Activated CD8-positive, alpha-beta memory T cell treated with anti-CD3 and anti-CD28 coated beads for 1 hour (primary cell): ENCODE results near the gene SEMA6B.
"Not testable (repeated sequence)": the region's sequence is repeated elsewhere in the genome, so short reads cannot be mapped to it uniquely, and the experiment has no call there.

ENCODE experiments used
- DNase-seq, 2 donors: peaks; one replicate each; pipeline ENCODE4 v3.0.0-alpha.2; 2020; ENCODE audit warnings: low read depth in 1 of 2; ENCODE audit errors: extremely low read depth in 1 of 2

The SEMA6B gene

DNA sequence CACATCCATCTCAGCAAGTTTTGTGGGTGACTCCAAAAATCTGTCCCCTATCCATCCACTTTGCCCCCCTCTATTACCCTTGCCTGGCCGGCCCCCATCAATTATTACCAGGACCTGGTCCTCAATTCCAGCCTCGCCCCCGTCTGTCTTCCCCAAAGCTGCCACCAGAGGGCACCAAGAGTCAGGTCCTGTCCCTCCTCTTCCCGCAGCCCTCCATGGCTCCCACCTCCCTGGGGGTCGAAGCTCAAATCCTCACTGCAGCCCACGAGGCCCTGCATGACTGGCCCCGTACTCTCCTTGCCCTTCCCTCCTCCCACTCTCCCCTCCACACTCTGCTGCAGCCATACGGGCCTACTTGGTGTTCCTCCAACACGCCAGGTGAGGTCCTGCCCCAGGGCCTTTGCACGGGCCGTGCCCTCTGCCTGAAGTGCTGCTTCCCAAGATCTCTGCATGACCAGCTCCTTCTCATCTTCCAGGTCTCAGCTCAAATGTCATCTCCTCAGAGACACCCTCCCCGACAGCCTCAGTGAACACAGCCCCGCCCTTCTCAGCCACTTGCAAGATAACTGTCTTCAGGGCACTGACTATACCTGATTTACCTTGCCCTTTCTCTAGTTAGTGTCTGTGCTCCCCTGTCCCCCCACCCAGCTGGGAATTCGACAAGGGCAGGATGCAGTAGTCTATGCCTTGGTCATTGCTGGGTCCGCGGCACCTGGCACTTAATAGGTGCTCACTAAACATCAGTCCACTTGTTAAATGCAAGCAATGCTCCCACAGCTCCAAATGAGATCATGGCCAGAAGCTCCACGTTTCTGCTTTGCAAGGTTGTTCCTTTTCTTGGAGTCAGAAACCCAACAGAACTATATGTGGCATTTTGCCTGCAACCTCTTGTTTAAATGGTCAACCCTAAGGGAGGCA, 16.8 kb upstream of the SEMA6B start:
- peak in 1 of 2 donors; percentile 54 for DNase-seq

DNA sequence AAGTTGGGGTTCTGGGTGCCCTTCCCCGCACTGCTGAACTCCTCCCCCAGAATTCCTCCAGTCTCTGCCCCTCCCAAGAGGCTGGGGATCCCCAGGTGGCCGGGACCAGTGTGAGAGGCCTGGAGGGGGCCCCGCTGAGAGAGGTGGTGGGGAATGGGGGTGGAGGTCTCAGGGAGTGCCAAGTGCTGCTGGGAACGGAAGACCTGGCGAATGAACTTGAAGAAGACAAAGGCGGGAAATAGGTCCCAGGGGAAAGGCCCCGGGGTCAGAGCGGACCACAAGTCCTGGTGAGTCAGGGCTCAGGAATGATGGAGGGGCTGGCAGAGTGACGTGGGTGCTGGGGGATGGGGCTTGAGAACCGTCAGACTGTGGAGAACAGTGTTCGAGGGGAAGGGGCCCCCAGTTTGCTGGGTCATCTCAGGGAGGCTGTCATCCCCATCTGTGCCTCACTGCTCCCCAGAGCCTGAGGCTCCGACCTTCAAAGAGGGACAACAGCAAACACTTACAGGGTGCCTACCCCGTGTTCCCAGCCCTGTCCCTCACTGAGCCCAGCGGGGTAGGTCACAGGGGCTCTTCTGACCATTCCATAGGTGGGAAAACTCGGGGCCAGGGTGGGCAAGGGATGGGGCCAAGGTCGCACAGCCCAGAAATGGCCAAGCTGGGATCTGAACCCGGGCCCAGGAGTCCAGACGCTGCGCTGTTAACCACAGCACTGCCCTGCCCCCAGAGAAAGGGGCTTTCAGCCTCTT, 16.0 kb upstream of the SEMA6B start:
- DNase-seq = no peak

DNA sequence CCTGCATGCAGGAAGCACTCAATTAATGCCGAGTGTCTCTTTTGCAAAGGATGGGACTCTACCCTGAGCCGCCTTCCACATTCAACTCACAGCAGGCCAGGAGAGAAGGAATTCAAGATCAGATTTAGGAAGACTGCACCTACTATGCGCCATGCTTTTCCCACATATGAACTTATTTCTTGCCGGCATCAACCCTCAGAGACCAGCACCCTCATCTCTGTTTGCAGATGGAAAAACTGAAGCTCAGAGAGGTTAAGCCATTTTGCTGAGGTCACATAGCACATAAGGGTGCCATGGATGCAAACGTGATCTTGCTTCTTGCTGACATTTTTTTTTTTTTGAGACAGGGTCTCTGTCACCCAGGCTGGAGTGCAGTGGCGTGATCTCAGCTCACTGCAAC, 14.2 kb upstream of the SEMA6B start:
- no peak for DNase-seq

DNA sequence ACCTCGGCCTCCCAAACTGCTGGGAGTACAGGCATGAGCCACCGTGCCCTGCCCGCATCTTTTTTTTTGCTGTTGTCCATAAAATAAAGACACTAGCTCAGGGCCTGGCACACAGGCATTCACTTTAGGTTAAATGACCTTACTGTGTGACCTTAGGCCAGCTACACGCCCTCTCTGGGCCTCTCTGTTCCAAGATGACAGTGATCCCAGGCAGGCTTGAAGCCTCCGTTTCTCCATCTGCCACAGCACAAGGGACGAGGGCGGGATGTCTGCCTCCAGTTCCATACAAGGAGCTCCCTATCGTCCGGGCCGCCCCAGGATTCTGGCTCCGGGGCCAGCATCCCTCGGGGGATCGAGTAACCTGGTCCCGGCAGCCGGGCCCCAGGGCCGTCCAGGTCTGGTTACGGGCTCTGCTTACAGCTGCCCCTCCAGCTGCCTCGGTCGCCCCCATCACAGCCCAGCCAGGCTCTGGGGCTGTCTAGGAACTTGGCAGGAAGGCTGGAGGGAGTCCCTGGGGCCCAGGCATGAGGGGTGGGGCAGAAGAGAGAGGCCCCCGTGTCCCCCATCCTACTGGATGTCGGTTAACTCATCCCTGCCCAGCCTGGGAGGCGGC, 11.9 kb upstream of the SEMA6B start:
- no peak for DNase-seq

DNA sequence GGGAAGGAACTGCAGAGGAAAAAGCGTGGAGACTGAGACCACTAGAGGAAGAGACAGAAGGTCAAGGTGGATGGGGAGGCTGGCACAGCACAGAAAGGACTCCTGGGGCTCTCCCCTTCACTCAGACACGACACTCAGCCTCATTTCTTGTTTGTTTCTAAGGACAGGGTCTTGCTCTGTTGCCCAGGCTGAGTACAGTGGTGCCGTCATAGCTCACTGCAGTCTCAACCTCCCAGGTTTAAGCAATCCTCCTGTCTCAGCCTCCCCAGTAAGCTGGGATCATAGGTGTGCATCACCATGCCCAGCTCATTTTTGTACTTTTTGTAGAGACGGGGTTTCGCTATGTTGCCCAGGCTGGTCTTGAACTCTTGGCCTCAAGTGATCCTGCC, 11.4 kb upstream of the SEMA6B start:
- no peak for DNase-seq

DNA sequence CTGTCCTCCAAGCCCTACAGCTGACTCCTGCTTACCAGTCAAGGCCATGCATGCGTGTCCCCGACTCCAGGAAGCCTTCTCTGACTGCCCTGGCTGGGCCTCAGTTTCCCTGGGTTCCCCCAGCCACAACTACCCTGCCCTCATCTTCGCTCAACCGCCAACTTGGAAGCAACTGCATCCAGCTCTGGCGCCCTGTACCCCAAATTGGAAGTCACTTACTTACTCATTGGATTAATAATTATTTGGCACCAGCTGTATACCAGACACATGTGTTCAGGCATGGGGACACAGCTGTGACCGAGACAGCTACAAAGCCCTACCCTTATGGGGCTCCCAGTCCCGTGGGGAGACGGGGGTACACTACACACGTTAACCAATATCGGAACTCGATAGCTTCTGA, 10.9 kb upstream of the SEMA6B start:
- no peak for DNase-seq

DNA sequence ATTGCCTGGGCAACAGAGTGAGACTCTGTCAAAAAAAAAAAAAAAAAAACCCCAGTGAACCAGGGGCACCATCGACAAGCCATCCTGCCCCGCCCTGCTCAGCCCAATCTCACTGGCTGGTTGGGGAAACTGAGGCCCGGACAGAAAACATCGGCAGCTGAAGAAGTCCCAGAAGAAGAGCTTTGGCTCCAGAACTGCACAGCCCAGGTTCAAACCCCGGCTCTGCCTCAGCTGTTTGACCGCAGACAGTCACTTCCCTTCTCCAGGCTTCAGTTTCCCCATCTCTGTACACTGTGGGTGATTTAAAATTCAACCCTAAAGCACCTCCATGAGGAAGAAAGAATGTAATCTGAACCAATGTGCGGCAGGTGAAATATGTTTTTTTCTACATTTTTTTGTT, 9.4 kb upstream of the SEMA6B start:
- DNase-seq = no peak

DNA sequence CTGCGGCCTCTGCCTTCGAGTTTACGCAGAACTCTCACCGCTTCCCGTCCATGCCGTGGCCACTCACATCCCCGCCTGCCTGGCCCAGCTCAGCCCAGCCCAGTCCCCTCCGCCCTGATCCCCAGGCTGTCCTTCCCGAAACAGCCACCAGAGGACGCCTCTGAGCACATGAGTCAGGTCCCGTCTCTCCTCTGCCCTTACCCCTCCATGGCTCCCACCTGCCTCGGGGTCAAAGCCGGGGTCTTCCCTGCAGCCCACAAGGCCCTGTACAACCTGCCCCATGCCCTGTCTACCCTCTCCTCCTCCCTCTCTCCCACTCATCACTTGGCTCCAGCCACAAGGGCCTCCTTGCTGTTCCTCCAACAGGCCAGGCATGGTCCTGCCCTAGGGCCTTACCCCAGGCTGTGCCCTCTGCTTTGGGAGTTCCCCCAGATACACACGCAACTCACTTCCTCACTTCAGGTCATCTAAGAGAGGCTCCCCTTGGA, 8.1 kb upstream of the SEMA6B start:
- DNase-seq = peak; percentile 23 to 41

DNA sequence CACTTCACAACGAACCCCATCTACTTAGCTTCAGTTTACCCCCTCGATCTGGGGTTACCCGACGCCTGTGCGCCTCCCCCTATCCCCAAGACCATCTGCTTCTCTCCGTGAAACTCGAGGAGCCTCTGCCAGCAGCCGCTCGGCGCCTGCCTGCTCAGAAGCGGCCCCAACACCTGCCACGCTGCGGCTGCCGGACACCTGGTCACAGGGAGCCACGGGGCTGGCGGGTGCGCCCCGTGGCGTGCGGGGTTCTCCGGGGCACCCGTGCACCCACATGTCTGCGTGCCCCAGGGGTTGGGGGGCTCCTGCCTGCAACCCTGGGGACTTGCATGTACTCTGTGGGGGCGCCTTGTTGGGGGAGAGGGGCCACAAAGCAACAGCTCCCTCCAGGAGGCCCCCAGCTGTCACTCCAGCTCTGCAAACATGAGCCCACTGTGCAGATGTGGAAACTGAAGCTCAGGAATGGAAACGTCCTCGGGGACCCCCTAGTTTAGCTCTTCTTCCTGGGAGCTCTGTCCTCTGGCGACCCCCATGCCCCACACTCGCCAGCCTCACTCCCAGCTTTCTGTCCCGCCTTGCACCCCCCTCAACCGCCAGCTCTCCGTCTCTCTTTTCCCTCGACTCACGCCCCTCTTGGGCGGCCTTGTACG, 7.0 kb upstream of the SEMA6B start:
- no peak for DNase-seq

DNA sequence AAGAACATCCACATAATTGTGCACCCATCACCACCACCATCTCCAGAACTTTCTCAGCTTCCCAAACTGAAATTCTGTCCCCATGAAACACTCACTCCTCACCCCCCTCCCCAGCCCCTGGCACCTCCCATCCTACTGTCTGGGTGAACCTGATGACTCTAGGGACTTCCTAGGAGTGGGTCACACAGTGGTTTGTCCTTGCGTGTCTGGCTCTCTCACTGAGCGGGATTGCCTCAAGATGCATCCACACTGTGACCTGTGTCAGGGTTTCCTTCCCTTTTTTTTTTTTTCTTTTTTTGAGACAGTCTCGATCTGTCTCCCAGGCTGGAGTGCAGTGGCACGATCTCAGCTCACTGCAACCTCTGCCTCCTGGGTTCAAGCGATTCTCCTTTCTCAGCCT, 4.1 kb upstream of the SEMA6B start:
- not testable (repeated sequence) for DNase-seq

DNA sequence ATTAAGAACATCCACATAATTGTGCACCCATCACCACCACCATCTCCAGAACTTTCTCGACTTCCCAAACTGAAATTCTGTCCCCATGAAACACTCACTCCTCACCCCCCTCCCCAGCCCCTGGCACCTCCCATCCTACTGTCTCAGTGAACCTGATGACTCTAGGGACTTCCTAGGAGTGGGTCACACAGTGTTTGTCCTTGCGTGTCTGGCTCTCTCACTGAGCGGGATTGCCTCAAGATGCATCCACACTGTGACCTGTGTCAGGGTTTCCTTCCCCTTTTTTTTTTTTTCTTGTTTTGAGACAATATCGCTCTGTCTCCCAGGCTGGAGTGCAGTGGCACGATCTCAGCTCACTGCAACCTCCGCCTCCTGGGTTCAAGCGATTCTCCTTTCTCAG, 2.6 kb upstream of the SEMA6B start:
- DNase-seq = not testable (repeated sequence)

DNA sequence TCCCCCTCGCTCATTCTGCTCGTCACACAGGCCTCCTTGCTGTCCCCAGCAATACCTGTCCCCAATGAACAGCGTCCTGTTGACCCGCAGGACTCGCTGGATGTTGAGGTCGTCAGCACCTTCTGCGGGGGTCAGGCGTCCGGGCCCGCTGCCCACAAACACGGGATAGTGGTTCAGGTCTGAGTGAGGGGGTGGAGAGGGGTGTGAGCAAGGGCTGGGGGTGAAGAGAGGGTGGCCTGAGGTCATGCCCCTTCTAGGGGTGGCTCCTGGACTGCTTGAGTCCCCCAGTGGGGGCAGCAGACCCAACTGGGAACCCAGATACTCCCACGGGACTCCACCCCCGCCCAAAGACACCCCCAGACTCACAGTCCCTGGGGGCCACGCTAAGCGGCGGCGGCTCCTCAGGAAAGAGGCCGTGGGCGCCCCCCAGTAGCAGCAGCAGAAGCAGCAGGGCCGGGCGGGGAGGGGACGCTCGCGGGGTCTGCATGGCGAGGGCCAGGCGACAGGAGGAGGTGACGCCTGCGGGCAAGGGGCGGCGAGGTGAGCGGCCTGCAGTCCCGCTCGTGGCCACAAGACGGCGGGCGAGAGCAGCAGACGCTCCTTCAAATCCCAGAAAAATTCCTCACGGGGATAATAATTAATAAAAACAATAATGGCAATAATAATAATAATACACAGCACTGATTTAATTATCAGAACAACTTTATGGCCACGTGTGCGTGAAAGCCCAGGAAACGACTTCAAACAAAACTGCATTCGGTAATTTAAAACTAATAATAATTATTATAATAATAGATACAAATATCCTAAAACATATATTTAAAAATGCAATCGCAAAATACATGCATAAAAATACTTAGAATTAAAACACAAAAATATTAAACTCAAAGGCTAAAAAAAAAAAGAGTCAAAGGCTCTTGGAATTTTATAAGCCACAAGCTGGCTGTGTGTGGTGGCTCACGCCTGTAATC, 1.2 kb downstream of the SEMA6B start:
- no peak for DNase-seq

DNA sequence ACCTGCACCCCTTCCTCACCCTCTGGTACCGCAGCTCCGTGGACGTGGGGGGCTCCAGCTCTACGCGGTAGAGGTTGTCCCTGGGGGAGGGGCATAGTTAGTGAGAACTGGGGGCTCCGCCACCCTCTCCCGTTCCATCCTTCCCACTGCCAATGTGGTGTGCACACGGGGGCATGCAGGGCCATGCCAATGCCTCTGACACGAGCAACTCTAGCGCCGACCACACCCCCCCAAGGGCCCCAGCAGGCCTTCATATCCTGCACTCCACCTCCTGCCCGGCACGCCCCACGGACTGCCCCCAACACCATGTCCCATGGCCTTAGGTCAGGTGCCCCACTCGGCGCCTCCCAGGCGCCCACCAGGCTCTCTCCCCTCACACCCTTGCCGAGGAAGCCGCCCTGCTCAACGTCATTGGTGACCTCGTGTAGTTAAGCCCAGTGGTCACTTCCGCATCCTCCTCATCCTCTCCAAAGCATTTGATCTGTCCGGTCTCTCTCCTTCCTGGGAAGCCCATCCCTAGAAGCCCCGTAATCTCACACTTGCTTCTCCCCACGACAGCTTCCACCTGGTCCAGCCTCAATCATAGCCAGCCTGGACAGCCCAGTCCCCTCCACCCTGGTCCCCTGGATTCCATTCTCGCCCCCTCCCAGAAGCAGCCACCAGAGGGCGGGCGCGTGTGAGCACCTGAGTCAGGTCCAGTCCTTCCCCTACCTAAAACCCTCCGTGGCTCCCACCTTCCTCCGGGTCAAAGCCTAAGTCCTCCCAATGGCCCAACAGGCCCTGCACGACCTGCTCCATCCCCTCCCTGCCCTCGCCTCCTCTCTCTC, 2.1 kb downstream of the SEMA6B start:
- no peak for DNase-seq

DNA sequence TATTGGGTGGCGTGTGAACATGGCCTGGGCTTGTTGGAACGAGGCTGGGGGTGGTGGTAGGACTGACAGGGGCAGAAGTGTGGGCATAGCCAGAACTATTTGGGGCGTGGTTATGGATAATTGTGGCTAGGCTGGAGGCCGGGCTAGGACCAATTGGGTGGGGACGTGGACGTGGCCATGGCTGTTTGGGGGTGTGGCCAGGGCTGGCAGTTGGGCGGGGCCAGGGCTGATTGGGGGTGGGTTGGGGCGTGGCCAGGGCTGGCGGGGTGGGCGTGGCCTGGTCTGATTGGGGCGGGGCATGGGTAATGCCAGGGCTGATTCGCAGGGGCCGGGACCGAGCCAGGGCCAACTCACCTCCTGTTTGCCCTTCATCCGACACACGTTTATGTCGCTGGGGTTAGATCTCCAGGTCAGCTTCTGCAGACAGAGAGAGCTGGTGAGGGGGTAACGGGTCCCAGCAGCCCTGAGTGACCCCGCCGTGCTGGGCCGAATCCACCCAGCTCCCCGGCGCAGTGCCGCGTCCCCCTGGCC, 2.8 kb downstream of the SEMA6B start:
- DNase-seq = no peak

DNA sequence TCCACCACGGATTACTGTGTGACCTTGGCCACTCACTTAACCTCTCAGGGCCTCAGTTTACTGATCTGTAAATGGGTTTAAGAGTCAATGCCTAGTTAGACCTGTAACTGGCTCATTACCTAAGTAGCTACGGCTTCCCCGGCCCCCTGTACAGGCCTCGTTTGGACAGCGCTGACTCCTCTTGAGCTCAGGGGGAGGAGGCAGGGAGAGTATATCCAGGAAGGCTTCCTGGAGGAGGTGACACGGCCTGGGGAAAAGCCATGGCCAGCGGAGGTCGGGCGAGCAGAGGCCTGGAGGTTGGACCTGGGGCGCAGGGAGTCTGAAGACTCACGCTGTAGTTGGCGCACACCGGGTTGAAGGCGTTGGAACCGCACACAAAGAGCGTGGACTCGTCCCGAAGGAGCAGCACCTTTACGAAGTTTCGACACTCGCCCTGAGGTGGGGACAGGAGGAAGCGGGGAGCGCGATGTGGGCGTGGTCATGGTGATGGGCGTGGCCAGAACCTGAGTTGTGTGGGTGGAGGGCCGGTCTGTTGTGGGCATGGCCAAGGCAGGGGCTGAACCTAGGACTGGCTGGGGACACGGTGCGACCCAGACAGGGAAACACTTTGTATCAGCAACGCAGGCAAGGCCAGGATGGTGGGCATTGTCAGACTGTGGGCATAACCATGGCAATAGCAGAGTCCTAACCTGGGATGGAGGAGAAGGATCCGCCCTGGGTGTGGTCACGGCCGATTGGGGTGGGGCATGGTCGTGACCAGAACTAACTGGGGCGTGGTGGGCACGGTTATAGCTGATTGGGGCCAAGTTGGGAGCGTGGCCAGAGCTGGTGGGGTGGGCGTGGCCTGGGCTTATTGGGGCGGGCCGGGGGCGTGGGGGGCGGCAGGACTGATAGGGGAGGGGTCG, 3.6 kb downstream of the SEMA6B start:
- DNase-seq = no peak

DNA sequence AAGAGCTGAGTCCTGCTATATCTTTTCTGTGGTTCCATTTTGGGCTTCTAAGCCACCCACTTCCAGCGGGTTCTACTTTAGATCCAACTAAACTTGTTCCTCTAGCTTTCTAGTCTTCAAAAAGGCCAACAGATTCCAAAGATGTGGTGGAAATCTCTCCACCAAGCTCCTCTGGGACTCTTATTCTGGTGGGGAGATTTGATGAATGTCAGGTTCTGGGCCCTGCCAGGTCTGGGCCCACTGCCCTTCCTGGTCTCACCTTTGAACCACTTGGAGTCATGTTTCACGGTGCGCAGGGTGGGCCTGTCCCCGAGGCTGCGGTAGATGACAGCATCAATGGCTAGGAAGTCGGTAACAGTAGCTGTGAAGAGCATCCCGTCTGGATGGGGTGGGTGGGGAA, 4.8 kb downstream of the SEMA6B start:
- no peak for DNase-seq

DNA sequence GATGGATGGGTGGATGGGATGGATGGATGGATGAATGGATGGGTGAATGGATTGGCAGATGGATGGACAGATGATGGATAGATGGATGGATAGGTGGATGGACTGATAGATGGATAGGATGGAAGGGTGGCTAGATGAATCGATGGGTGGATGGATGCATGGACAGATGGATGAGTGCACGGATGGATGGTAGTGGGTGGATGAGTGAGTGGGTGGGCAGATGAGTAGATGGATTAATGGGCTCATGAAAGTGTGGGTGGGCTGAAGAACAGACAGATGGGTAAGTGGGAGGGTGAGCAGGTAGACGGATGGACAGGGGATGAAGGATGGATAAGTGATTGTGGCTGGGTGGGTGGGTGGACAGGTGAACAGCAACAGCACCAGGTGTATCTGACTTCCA, 5.7 kb downstream of the SEMA6B start:
- DNase-seq = no peak
